CD4-positive, alpha-beta T cell treated with Interleukin-17A for 1 hour (primary cell): ENCODE measurements around the gene SYNE2.

Source experiments
- DNase-seq: peaks from one replicate; pipeline ENCODE4 v3.0.0-alpha.2; 2020

The SYNE2 gene

DNA sequence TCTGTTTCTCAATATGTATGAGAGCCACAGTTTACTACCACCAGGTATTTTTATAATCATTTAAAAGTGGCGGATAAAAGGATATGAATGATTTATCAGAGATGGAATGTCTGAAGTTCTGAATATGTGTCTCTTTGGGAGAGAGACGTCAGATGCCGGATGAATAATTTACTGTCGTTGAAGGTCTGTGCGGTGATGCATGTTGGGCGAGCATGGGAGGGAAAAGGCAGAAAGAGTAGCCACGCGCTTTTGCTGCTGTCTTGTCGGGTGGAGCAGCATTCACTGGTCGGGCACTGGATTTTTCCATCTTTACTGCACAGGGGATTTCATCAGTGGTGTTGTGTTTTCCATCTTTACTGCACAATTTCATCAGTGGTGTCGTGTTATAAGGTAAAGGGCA, 65.6 kb downstream of the SYNE2 start:
- no peak for DNase-seq

DNA sequence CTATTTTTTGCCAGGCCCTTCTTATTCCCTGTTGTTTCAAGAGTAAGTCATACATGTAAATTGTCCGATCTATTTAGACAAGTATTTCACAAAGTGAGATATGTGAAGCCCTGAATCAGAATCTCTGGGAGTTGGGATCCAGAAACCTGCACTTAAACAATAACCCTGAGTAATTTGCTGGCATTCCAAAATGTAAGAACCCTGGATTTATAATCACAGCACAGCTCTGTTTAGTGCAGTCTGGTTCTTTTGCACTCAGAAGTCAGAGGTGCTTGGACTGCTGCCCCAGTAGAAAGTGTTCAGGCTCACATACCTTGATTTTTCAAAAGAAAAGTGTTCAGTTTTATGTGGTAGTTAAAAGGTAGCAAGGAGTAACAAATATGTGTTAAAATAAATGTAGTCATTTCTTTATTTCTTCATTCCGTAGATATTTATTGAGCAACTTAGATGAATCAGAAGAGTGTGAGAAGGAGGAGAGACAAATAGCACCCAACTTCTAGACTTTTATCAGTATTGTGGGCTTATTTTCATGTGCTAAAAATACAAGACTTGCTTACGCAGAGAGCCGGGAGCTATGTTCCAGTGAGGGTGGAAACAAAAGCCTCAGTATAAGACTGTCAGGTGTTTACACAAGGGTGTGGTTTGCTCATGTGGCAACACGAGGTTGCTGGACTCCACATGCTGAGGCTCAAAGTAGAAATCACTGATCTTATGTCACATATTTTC, 70.1 kb downstream of the SYNE2 start:
- DNase-seq = no peak

DNA sequence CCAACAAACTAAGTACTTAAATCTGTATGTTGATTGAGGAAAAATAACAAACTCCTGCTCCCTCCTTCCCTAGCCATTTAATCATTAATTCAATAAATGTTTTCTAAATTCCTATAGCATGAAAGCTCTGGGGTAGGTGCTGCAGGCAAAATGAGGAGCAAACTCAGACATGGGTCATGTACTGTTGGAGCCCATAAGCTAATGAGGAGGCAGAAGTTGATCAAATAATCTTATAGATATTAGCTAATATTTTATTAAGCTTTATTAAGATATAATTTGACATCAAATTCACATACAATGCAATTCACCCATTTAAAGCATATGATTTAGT, 70.6 kb downstream of the SYNE2 start:
- no peak for DNase-seq

DNA sequence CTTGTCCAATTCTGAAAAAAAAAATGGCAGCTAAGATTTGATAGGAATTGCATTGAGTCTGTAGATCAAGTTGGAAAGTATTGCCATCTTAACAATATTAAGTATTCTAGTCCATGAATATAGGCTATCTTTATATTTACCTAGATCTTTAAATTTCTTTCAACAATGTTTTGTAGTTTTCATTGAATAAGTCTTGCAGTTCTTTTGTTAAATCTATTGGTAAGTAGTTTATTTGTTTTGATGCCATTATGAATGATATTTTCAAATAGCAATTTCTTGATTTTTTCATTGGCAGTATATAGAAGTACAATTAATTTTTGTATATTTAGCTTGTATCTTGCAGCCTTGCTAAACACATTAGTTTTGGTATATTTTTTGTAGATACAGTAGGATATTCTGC, 71.6 kb downstream of the SYNE2 start:
- DNase-seq = no peak

DNA sequence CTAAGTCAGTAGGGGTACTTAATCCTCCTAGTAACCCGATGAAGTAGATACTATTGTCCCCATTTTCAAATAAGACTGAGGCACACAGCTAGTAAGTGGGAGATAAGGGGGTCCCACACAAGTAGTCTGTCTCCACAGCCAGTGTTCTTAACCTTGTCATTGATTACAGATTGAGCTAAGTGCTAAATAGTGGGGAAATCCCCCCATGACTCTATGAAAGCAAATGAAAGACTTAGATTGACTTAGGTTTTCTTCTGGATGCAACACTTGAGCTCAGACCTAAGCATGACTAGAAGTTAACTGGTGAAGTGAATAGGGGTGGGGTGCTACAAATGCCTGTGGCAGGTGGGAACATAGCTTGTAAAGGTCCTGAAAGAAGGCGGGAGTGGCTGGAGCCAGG, 73.8 kb downstream of the SYNE2 start:
- no peak for DNase-seq

DNA sequence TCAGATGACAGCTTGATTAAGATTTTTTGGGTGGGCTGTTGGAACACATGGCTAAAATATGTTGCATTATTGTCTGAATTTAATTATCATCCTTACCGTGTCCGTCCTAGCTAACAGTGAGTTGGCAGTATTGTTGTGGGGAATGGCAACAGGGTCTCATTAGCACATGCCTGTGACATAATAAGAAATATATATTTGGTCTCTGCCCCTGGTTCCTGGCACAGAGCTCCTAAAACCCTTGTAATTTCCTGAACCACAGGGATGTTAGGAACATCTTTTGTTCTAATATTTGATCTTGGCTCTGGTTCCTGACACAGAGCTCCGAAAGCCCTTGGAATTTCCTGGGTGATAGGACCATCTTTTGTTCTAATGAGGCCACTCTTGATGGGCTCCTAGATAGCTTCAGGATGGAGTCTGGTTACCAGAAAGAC, 76.0 kb downstream of the SYNE2 start:
- no peak for DNase-seq

DNA sequence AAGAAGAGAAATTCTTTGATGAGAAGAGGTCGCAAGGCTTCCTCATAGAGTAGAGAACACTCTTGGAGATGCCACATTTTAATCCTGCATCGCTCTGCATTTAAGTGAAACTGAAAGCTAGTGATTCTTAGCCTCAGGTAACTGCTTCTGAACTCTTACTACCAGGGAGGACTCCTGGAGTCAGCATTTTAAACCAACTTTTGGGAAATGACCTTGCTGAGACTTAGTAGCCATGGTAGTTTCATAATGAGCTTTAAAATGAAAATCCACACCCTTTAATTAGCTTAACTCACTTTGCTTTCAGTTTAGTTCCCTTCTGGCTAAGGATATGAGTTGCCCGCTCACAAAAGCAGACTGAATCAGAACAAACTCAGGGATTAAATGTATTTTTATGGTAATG, 80.3 kb downstream of the SYNE2 start:
- DNase-seq = peak; percentile 38

DNA sequence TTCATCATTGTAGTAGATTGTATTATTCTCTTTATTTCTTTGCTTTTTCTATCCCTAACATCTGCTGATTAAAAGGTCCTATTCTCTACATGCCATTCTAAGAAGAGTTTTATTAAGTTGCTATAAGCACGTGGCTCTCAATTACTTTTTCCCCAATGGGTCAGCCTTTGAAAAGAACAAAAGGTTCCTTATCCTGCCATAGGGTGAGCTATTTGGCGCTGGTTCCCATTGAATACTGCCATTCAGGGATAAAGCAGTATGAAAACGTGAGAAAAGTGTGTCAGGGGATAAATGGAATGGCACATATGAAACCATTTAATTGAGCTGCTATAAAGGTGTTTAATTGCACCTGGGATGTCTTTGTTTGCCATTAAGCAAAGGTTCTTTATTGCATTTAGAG, 80.9 kb downstream of the SYNE2 start:
- DNase-seq = no peak

DNA sequence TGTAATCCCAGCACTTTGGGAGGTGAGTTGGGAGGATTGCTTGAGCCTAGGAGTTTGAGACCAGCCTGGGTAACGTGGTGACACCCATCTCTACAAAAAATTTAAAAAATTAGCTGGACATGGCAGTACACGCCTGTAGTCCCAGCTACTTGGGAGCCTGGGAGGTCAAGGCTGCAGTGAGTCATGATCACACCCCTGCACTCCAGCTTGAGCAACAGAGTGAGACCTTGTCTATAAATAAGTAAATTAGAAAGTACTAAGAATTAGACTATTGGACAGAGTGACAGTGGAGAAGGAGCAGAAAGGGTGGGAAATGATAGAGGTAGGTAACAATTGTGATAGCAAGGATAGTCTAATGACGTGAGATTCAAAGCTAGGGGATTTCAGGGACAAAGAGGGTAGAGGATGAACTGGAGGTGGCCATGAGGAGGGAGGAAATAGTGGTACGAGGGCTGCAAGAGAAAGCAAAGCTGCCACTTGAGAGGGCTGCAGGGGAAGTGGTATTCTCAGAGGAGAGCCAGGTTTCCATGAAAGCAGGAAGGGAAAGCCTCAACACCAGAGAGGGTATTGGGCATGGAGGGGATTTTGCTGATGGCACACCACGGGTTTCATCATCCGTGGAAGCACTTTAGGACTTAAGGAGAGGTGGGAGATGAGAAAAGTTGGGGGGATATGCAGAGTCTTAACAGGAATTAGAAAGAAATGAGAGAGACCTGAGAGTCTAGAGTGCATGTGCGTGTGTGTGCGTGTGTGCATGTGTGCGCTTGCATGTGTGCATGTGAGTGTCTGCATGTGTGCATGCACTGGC, 85.6 kb downstream of the SYNE2 start:
- peak; percentile 35 for DNase-seq

DNA sequence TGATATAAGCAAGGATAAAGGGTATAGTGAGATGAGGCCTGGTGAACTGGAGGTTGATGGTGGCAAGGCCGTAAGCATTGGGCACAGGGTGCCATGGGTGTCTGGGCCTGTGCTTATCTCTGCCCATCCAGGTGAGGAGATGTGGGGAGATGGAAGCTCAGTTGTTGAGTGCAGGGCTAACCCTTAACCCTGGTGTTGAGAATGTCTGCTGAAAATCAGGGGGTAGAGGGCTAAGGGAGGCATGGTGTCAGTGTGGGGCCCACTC, 86.1 kb downstream of the SYNE2 start:
- DNase-seq = no peak

DNA sequence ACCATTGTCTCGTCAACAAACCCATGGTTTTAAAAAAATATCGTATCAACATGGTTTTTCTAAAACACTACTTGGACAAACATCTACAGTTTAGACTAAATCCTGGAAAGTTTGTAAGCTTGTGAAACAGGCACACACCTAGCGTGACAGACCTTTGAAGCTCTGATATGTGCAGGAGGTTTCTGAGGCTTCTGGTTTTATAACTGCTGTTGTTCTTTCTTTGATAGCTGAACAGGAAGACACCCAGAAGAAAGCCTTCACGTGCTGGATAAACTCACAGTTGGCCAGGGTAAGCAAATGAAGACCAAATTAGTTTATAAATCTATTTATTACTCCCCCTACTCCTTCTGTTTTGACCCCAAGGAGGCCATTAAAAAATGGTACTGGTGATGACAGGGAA, 87.6 kb downstream of the SYNE2 start:
- DNase-seq = peak; percentile 52

DNA sequence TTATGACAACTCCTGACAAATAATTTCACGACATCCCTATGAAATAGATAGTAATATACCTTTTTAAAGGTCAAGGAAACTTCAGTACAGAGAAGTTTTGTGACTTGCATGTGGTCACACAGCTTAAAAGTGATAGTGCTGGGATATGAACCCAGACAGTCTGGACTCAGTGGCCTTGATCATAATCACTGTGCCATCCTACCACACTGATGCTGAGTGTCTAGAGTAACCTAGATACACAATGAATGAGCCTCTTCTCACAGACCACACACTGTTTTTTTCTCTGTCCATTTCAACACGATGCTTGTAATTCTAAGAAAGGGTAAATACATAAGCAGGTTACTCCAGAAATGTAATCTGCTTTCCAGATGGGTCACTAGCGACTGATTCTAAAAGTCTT, 88.2 kb downstream of the SYNE2 start:
- peak; percentile 27 for DNase-seq

DNA sequence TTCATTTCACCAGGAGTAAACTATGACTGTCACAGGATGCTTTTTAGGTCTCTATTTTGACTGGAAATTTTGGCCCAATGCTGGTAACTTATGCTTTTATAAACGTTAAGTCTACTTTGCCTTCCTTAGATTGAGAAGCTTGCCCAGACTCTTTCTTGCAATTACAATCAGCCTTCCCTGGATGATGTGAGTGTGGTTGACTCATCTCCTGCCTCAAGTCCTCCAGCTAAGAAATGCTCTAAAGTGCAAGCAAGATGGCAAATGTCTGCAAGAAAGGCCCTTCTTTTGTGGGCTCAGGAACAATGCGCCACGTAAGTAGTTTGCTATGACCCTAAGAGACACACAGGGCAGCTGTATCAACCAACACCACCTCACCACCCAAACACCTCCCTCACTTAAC, 96.9 kb downstream of the SYNE2 start:
- no peak for DNase-seq

DNA sequence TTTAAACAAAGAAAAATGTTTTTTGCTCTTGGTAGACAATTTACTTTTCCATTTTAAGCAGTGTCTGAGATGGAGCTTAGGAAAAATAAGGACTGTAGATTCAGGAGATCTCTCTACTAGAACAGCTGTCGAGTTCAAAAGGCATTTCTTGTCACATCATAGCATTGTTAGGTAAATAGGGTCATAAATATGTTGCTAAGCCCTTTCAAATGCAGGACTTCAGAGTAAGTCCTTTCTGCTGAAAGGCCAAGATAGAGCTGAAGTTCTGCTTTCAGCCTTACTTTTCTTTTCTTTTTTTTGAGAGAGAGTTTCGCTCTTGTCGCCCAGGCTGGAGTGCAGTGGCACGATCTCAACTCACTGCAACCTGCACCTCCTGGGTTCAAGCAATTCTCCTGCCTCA, 98.2 kb downstream of the SYNE2 start:
- no peak for DNase-seq

DNA sequence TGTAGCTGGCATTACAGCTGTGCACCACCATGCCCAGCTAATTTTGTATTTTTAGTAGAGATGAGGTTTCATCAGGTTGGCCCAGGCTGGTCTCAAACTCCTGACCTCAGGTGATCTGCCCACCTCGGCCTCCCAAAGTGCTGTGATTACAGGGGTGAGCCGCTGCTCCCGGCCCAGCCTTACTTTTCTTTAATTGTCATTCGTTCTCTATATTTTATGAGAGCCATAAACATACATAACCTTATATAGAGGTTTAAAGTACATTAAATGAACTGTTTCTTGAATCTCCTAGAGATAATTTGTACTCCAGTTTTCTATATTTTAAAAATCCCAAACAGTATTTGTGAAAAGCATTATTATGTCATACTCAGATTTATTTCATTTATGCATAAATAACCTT, 98.6 kb downstream of the SYNE2 start:
- DNase-seq = no peak

DNA sequence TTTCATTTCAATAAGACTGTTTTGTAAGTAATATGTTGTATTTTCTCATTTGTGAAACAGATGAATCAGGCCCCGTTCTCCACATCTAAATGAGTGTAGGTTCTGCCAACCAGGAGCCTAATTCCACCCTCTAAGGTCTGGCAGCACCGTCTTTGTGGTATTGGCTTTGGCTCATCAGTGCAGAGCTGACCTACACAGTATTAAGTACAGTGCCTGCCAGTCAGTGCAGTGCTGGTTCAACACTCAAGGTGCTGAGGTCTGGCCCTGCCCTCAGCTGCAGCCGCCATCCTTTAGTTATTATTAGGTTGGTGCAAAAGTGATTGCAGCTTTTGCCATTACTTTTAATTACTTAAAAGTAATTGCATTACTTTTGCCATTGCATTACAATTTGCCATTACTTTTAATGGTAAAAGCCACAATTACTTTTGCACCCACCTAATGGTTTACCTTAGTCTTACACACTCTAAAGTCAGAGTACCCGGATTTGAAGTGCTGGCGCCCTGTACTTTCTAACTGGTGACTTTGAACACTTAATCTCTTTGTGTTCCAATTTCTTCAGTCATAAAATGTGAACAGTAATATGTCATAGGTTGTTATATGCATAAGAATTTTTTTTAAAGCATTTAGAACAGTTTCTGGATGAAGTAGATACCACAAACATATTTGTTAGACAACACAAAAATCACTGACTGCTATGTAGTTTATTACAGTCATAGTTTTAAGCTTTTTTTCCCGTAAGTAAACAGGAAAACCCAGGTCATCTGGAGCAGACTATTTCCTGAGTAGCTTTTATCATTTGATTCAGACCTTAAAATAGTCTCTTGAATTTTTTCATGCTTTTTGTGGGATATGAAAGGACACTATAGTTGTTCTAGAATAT, 99.5 kb downstream of the SYNE2 start:
- no peak for DNase-seq

DNA sequence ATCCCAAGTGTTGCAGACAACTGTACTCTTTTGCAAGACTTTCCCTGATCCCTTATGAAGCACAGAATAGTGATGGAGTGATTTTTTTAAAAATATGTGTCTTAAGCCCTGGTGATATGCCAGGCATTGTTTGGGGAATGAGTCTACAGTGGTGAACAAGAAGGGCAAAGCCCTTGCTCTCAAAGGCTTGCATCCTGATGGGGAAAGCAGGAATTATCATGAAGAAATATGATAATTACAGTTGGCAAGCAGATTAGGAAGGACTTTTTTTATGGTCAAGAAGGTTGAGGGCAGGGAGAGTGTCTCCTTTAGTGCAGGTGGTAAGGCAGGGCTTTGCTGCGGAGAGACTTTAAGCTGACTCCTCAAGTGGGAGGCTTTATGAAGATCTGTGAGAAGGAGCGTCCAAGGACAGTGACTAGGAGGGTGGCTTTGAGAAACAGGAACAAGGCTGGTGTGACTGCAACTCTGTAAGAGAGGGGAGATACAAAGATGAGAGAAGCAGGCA, 100.2 kb downstream of the SYNE2 start:
- no peak for DNase-seq

DNA sequence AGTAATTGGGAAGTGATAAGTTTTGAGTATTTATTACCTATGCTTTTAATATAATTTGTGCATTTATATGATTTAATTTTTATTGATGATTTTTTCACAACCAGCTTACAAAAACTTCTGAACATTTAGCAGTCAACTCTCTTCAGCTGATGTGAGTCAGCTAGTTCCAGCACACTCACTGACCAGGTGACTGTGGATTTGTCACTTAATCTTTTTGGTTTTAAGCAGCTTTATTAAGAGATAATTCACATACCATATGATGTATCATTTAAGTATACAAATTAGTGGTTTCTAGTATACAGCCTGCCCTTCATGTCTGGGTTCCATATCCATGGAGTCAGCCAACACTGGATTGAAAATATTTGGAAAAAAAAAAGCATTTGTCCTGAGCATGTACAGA, 103.5 kb downstream of the SYNE2 start:
- no peak for DNase-seq

DNA sequence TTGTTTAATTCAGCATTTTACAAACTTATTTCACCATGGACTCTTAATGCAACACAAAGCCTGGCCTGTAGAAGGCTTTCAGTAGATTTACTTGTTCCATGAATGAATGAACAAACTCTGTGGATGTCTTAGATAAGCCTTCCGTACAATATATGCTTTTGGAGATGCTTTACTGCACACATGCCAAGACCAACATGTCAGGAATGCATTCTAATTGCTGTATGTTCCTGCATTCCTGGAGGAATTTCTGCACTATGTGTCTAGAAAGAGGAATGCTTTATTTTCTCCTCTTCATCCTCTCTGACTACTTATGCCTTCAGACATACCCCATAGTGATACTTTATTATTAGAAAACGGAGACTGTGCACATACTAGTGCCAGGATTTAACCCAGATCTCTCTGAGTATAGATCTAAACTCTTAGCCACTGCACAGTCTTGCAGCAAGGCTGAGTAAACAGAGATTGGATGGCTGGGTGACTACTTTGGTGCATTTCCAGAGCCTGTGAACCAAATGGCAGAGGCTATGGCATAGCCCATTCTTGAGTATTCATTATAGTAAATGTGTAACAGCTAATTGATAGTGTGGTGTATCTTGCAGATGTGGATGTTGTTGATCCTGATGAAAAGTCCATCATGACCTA, 108.2 kb downstream of the SYNE2 start:
- no peak for DNase-seq

DNA sequence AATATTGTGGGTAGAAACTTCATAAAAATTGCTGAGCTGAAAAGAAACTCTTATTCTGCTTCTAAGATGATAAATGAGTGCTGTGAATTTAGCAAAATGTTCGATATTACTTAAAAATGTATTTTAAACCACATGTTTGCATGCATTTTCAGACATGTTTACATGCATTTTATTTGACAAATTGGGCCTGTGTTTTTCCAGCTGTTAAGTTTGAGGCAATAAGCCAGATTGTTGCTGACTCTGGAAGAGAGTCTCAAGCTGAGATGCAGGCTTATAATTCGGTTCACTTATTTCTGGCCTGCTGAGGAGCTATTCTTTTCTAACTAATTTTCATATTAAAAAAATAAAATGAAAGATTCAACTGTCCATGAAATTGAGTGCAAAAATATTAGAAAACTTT, 110.1 kb downstream of the SYNE2 start:
- no peak for DNase-seq

DNA sequence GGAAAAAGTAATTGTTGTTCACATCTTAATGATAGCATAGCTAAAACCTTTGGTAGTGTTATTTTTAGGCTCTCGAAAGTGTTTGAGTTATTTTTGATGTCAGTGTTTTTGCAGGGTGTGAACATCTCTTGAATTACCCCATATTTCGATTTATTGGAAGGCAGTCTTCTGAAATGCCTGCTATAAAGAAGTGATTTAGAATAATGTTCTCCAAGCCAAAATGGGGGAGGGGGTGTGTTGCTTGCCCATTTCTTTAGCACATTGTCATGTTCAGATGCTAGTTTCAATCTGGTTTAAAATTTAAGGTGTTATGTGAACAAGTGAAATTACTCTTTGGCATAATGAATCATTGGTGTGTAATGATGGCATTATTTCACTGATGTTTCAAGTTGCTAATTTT, 110.6 kb downstream of the SYNE2 start:
- DNase-seq = no peak

DNA sequence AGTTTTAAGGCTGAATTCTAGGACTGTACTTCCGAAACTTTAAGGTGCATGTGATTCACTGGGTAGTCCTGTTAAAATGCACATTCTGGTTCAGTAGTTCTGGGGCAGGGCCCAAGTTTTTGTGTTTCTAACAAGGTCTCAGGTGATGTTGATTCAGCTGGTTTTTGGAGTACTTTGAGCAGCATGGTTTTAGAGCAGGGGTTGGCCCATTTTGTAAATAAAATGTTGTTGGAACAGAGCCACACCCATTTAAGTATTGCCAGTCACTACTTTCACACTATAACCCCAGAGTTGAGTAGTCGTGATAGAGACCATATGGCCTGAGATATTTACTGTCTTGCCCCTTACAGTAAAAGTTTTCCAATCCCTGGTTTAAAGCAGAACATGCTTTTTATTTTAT, 111.3 kb downstream of the SYNE2 start:
- DNase-seq = no peak

DNA sequence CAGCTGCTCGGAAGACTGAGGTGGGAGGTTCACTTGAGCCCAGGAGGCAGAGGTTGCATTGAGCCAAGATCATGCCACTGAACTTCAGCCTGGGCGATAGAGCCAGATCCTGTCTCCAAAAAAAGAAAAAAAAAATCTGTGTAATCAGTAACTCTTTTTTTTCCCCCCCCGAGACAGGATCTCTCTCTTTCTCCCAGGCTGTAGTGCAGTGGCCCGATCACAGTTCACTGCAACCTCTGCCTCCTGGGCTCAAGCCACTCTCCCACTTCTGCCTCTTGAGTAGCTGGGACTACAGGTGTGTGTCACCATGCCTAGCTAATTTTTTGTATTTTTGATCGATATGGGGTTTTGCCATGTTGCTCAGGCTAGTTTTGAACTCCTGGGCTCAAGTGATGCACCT, 113.6 kb downstream of the SYNE2 start:
- no peak for DNase-seq
